Measurements from ENCODE around the gene CSF3. TPM values are rescaled to one million over a fixed set of nuclear protein-coding genes. Genes with fewer than 3 reads are reported as not detected.

CSF3 gene
- total and polyA plus RNA-seq, 12 donors = 0.06 to 6.1 (median 0.44) TPM; not detected in 4

DNA sequence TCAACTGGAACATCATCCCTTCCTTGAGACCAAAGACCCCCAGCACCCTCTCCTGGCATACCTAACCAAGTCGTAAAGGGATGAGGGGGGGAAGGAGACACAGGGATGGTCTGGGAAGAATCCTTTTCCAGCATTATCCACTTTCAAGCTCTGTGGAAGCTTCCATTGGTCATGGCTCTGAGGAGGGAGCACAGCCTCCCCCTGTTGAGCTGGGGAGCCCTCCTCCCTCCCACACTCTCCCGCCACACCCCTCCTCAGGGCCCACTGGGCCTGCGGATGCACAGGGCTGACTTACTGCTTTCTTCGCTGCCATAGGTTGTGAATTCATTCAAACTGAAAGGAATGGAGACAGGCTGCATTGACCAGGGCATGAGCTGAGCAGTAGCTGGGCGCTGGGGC, 12.4 kb downstream of the CSF3 start:
- H3K4me1 ChIP-seq (replicated peaks in 1 of 2) = peaks cover 5 to 7% of the 10 kb centered on the region in 2 donors
- no peaks in the 10 kb centered on the region for H3K27me3 ChIP-seq
- TF ChIP-seq POLR2A (IDR thresholded peaks at IDR 0.05) = no peak
- TF ChIP-seq, protein P1, sequence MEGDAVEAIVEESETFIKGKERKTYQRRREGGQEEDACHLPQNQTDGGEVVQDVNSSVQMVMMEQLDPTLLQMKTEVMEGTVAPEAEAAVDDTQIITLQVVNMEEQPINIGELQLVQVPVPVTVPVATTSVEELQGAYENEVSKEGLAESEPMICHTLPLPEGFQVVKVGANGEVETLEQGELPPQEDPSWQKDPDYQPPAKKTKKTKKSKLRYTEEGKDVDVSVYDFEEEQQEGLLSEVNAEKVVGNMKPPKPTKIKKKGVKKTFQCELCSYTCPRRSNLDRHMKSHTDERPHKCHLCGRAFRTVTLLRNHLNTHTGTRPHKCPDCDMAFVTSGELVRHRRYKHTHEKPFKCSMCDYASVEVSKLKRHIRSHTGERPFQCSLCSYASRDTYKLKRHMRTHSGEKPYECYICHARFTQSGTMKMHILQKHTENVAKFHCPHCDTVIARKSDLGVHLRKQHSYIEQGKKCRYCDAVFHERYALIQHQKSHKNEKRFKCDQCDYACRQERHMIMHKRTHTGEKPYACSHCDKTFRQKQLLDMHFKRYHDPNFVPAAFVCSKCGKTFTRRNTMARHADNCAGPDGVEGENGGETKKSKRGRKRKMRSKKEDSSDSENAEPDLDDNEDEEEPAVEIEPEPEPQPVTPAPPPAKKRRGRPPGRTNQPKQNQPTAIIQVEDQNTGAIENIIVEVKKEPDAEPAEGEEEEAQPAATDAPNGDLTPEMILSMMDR (IDR thresholded peaks at IDR 0.05) = no peak
- H3K36me3 ChIP-seq (replicated peaks in 1 of 2) = peaks cover 0 to 65% of the 10 kb centered on the region in 2 donors
- H3K4me3 ChIP-seq = no peak overlapping the region
- intact Hi-C loops (cut with DNase I) = no loop called here
- no peak for DNase-seq
- 68 to 86% (median 78%) methylated on average over 5 of the region's 5 CpGs for WGBS, 4 donors
- no peaks in the 10 kb centered on the region for H3K9me3 ChIP-seq (replicated peaks in 1 of 3)
- no peak overlapping the region for H3K27ac ChIP-seq

DNA sequence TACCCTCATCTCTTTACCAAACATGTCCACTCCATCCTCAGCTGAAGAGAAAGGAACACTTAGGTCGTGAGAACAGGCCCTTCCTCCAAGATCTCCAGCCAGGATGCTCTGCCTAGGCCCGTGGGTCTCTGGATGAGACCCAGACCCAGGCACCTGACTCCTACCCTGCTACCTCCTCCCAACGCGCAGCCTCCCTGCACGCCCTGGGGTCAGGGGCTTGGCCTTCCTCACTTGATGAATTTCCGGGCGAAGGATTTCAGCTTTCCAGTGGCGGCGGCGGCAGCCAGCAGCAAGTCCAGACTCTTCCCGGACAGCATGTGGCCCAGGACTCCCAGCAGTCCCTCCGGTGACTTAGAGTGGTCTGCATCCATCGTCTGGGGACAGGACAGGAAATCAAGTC, 13.4 kb downstream of the CSF3 start:
- Histone ChIP-seq H3K27ac (no peak overlapping the region), H3K4me3 (no peak overlapping the region), H3K36me3 (replicated peaks in 1 of 2) (peaks cover 0 to 66% of the 10 kb centered on the region in 2 donors), H3K4me1 (replicated peaks in 1 of 2) (peaks cover 5 to 7% of the 10 kb centered on the region in 2 donors), H3K27me3 (no peaks in the 10 kb centered on the region), H3K9me3 (replicated peaks in 1 of 3) (no peaks in the 10 kb centered on the region)
- no peak for DNase-seq
- 86 to 92% (median 90%) methylated on average over 13 of the region's 13 CpGs for WGBS, 4 donors
- TF ChIP-seq POLR2A (IDR thresholded peaks at IDR 0.05) = no peak
- TF ChIP-seq, protein P1 (IDR thresholded peaks at IDR 0.05) = no peak
- intact Hi-C loops (cut with DNase I) = no loop called here

DNA sequence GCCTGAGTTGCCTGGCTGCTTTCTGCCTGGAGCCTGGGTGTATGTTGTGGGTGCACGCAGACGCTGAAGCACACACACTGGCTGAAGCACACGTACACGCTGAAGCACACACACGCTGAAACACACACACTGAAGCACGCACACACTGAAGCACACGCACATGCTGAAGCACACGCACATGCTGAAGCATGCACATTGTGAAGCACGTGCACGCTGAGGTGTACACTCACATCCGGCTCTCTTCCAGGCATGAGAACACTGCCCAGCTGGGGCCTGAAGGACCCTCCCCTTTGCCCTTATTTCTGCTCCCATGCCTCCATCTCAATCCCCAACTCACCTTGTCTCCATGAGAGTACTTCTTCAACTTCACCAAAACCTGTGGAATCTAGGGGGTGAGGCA, 16.5 kb downstream of the CSF3 start:
- TF ChIP-seq, protein P1 (IDR thresholded peaks at IDR 0.05) = no peak
- TF ChIP-seq POLR2A (IDR thresholded peaks at IDR 0.05) = no peak
- no peak overlapping the region for H3K27ac ChIP-seq
- H3K9me3 ChIP-seq (replicated peaks in 1 of 3) = no peaks in the 10 kb centered on the region
- H3K4me3 ChIP-seq = no peak overlapping the region
- peaks cover 2 to 5% of the 10 kb centered on the region in 2 donors for H3K4me1 ChIP-seq (replicated peaks in 1 of 2)
- WGBS, 4 donors = 92 to 98% (median 94%) methylated on average over 8 to 11 of the region's 11 CpGs
- intact Hi-C loops (cut with DNase I) = no loop called here
- H3K36me3 ChIP-seq (replicated peaks in 1 of 2) = peaks cover 0 to 53% of the 10 kb centered on the region in 2 donors
- no peak for DNase-seq
- H3K27me3 ChIP-seq = no peaks in the 10 kb centered on the region

DNA sequence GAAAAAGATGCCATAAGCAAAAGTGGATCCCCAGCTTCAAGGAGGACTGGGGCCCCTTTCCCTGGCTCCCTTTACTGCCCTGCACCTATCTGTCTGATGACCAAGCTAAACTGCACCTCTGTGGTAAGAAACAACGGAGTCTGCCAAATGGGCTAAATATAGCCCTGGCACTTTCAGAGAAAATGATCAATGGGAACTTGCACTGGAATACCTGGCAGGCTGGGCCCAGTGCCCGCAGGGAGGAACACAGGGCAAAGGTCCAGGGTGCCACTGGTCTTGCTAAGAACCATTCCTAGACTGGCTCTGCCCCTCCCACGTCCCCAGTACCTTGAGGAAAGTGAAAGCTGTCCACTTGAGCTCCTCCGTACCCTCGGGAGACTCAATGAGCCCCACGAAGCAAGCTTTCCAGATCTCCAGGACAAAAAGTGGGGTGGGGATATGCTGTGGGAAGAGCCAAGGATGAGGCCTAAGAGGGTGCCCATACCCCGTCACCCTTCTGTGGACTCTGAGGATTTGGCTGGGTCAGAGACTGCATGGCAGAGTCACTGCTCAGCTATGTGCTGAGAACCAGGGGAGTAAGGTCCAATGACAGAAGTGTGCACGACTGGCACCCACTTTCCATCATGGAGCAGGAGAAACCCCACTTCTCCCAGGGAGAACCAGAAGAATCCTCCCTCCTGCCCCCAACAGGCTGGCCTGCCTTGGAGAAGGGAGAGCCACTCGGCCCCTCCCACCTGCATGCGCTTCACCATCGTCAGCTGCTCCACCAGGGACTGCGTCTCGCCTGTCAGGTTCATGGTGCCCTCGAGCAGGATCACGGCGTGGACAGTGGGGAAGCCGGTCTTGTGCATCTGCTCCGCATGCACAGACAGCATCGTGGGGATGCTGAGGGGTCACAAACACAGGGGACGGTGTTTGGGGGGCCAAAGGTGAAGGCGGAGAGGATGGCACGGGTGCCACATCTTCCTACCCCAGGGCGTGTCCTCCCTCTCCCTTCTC, 17.4 kb downstream of the CSF3 start:
- Histone ChIP-seq H3K27ac (no peak overlapping the region), H3K4me1 (replicated peaks in 1 of 2) (no peaks in the 10 kb centered on the region), H3K27me3 (no peaks in the 10 kb centered on the region), H3K9me3 (replicated peaks in 1 of 3) (no peaks in the 10 kb centered on the region), H3K36me3 (replicated peaks in 1 of 2) (peaks cover 0 to 53% of the 10 kb centered on the region in 2 donors), H3K4me3 (no peak overlapping the region)
- TF ChIP-seq, protein P1 (IDR thresholded peaks at IDR 0.05) = no peak
- TF ChIP-seq POLR2A (IDR thresholded peaks at IDR 0.05) = no peak
- DNase-seq = peak in 2 of 7 donors; percentile 27 to 30
- 87 to 94% (median 89%) methylated on average over 18 to 23 of the region's 23 CpGs for WGBS, 4 donors
- intact Hi-C loops (cut with DNase I) = no loop called here

Data from adrenal gland (tissue), 12 donors.